A673 (cell line): ENCODE results near the gene KCNK6. TPM values are rescaled to one million over a fixed set of nuclear protein-coding genes. Genes with fewer than 3 reads are reported as not detected.

Experiments used
- BruUV-seq: library from RNA; stranded (reverse); fragments of 400-500 nt; replicated peaks from 2 replicates; lab custom pipeline; 2021; lab: Mats Ljungman, UMichigan
- CTCF ChIA-PET: fragments of 300-600 bp; sonication (Branson Sonifier 250); formaldehyde crosslinking; loops from one replicate; lab custom pipeline; 2022; ENCODE audit warnings: antibody characterized with exemption; lab: Charles Lee
- POLR2A ChIA-PET: fragments of 300-600 bp; sonication (Branson Sonifier 250); formaldehyde crosslinking; loops from one replicate; lab custom pipeline; 2022; ENCODE audit warnings: antibody characterized with exemption; ENCODE audit not compliant: low non-redundant PET; lab: Charles Lee
- DNase-seq: peaks from one replicate; pipeline ENCODE4 v3.0.0-alpha.2; 2015; ENCODE audit warnings: low spot score
- H3K27ac ChIP-seq: fragments of 200-600 bp; sonication (generic); 2 replicates; pipeline ENCODE4 v1.5.1; 2016; ENCODE audit warnings: mixed run types, low read depth, mild to moderate bottlenecking, mixed read lengths, antibody characterized with exemption, low read length; ENCODE audit not compliant: poor library complexity, severe bottlenecking
- H3K27me3 ChIP-seq: fragments of 200-600 bp; sonication (generic); replicated peaks from 2 replicates; pipeline ENCODE4 v1.6.1; 2017; ENCODE audit warnings: mixed run types, low read depth, mild to moderate bottlenecking, mixed read lengths, antibody characterized with exemption, low read length; ENCODE audit not compliant: insufficient read depth, poor library complexity
- H3K36me3 ChIP-seq: fragments of 200-600 bp; sonication (generic); 2 replicates; pipeline ENCODE4 v1.6.1; 2016; ENCODE audit warnings: mixed run types, mild to moderate bottlenecking, mixed read lengths, antibody characterized with exemption, low read length; ENCODE audit not compliant: insufficient read depth, poor library complexity, severe bottlenecking
- H3K4me1 ChIP-seq: fragments of 200-600 bp; sonication (generic); 2 replicates; pipeline ENCODE4 v1.6.1; 2017; ENCODE audit warnings: mixed run types, mild to moderate bottlenecking, mixed read lengths, antibody characterized with exemption, low read length; ENCODE audit not compliant: insufficient read depth, poor library complexity, severe bottlenecking
- H3K4me3 ChIP-seq: fragments of 200-600 bp; sonication (generic); 2 replicates; pipeline ENCODE4 v1.5.1; 2016; ENCODE audit warnings: low read depth, mixed run types, mild to moderate bottlenecking, mixed read lengths, low read length; ENCODE audit not compliant: poor library complexity, severe bottlenecking
- H3K9me3 ChIP-seq: fragments of 200-600 bp; sonication (generic); 2 replicates; pipeline ENCODE4 v1.6.1; 2016; ENCODE audit warnings: mixed run types, low read depth, mild to moderate bottlenecking, mixed read lengths, antibody characterized with exemption, low read length; ENCODE audit not compliant: poor library complexity, severe bottlenecking
- CTCF ChIP-seq: fragments of 300-800, 200-600 bp; sonication (generic); conservative IDR thresholded peaks from 2 replicates; pipeline ENCODE4 v1.5.1; 2017; ENCODE audit warnings: low read depth, mild to moderate bottlenecking, antibody characterized with exemption, low read length, moderate library complexity, mixed read lengths
- EZH2 ChIP-seq: fragments of 200-600 bp; sonication (generic); IDR thresholded peaks from 2 replicates; pipeline ENCODE4 v1.6.1; 2017; ENCODE audit warnings: borderline replicate concordance, low read depth, mild to moderate bottlenecking, mixed read lengths, antibody characterized with exemption, low read length; ENCODE audit not compliant: poor library complexity, severe bottlenecking
- intact Hi-C: fragments of 100-400 bp; cut with micrococcal nuclease; formaldehyde crosslinking; loops from one replicate; pipeline ENCODE4 v1.10.0; 2022; ENCODE audit not compliant: unreplicated experiment
- total RNA-seq: library from RNA; stranded (reverse); gene quantifications from 2 replicates; pipeline ENCODE4 v1.2.3, GENCODE V29; 2021

The KCNK6 gene
- total RNA-seq, 1 experiment from 2014 or later: not detected

GRCh38 chr19:38367041-38367440, 47.4 kb downstream of the KCNK6 start:
- H3K9me3 ChIP-seq: no peaks in the 10 kb centered on the region
- TF ChIP-seq CTCF (no peak), EZH2 (no peak)
- H3K36me3 ChIP-seq: no peaks in the 10 kb centered on the region
- DNase-seq: no peak
- H3K4me3 ChIP-seq: no peak overlapping the region
- no TSS peak for BruUV-seq
- POLR2A ChIA-PET: interaction anchor here (0.6 kb wide), 1 partner anchor 116 kb away, joined by 13 read pairs; no protein-coding TSS in a partner anchor
- no peaks in the 10 kb centered on the region for H3K27me3 ChIP-seq
- intact Hi-C loops: no loop called here
- H3K4me1 ChIP-seq: no peaks in the 10 kb centered on the region
- no peak overlapping the region for H3K27ac ChIP-seq
- CTCF ChIA-PET: no interaction called here

- H3K36me3 ChIP-seq: no peaks in the 10 kb centered on the region
- H3K4me3 ChIP-seq: no peak overlapping the region
- POLR2A ChIA-PET: no interaction called here
- no peak for DNase-seq
- CTCF ChIA-PET: no interaction called here
- H3K27ac ChIP-seq: no peak overlapping the region
- H3K9me3 ChIP-seq: no peaks in the 10 kb centered on the region
- no peaks in the 10 kb centered on the region for H3K27me3 ChIP-seq
- BruUV-seq: no TSS peak
- TF ChIP-seq EZH2: no peak
- TF ChIP-seq CTCF: no peak
- intact Hi-C loops: no loop called here
- H3K4me1 ChIP-seq: no peaks in the 10 kb centered on the region
These were observed 49.9 kb downstream of the KCNK6 start for GRCh38 chr19:38369584-38369983.

- ChIA-PET POLR2A (no interaction called here), CTCF (no interaction called here)
- Histone ChIP-seq H3K4me1 (no peaks in the 10 kb centered on the region), H3K27me3 (no peaks in the 10 kb centered on the region), H3K36me3 (no peaks in the 10 kb centered on the region), H3K4me3 (no peak overlapping the region), H3K9me3 (no peaks in the 10 kb centered on the region), H3K27ac (no peak overlapping the region)
- intact Hi-C loops: loop anchor here (5.0 kb wide), 1 partner anchor 33 kb away; the partner anchor contains the start of gene CATSPERG
- no TSS peak for BruUV-seq
- DNase-seq: no peak
- TF ChIP-seq EZH2: no peak
- TF ChIP-seq CTCF: no peak
These were observed 50.7 kb downstream of the KCNK6 start for GRCh38 chr19:38370299-38370698.
